Measurements from ENCODE around the gene ATXN7L2. TPM values are rescaled to one million over a fixed set of nuclear protein-coding genes. Genes with fewer than 3 reads are reported as not detected.

ATXN7L2 gene
- total RNA-seq, 1 experiment from 2014 or later: 17.3 TPM

GRCh38 chr1:109479901-109480300 is 3.8 kb upstream of the ATXN7L2 start:
- DNase-seq: no peak
- no CpG with 5 or more reads among the region's 3 CpGs for WGBS (ENCODE audit: extremely low coverage, insufficient read length, low lambda C conversion rate)
- H3K4me1 ChIP-seq (ENCODE audit: insufficient read depth, low read length): no peaks in the 10 kb centered on the region

More at GRCh38 chr1:109479901-109480300, 3.8 kb upstream of the ATXN7L2 start:
- Histone ChIP-seq H2BK5ac (ENCODE audit: insufficient read length, low read length) (no peak overlapping the region), H4K20me1 (ENCODE audit: control insufficient read depth, insufficient read depth, insufficient read length) (no peaks in the 10 kb centered on the region), H2AK5ac (ENCODE audit: insufficient read length, low read length) (no peak overlapping the region), H3K23me2 (ENCODE audit: insufficient read length, low read depth, low read length, poor library complexity, severe bottlenecking) (peaks cover 14% of the 10 kb centered on the region), H4K5ac (ENCODE audit: insufficient read length, low read depth, low read length) (no peak overlapping the region), H3K27ac (ENCODE audit: insufficient read length, low read depth, low read length) (no peak overlapping the region), H2BK20ac (ENCODE audit: low read depth, low read length, poor library complexity, severe bottlenecking) (no peak overlapping the region), H3K23ac (ENCODE audit: insufficient read length, low read depth, low read length) (no peak overlapping the region), H3K4ac (ENCODE audit: low read depth, low read length) (no peak overlapping the region), H3K79me1 (ENCODE audit: insufficient read depth, low read depth, low read length, poor library complexity, severe bottlenecking) (no peaks in the 10 kb centered on the region), H2BK12ac (ENCODE audit: insufficient read length, low read depth, low read length) (no peak overlapping the region), H3K14ac (ENCODE audit: insufficient read depth, low read length) (no peak overlapping the region; the same call in 1 of the 2 replicates), H3K27me3 (ENCODE audit: insufficient read depth, low read length) (no peaks in the 10 kb centered on the region), H3K56ac (ENCODE audit: insufficient read length, low read depth, low read length) (no peak overlapping the region), H2AFZ (ENCODE audit: low read length) (no peak overlapping the region), H2BK120ac (ENCODE audit: low read depth, low read length, poor library complexity, severe bottlenecking) (no peak overlapping the region), H3T11ph (ENCODE audit: low read length) (no peak overlapping the region), H4K8ac (replicated peaks; ENCODE audit: insufficient read length, low read depth, low read length) (no peak overlapping the region), H3K9ac (ENCODE audit: extremely low read depth, insufficient read length, low read length) (no peak overlapping the region), H3K79me2 (ENCODE audit: insufficient read depth, low read length) (no peaks in the 10 kb centered on the region), H3K9me3 (ENCODE audit: control insufficient read depth, low read depth, low read length) (no peaks in the 10 kb centered on the region), H4K91ac (ENCODE audit: insufficient read length, low read depth, low read length) (no peak overlapping the region), H3K18ac (ENCODE audit: insufficient read length, low read depth, low read length) (no peak overlapping the region), H3K4me2 (ENCODE audit: insufficient read depth, insufficient read length, low read length) (no peak overlapping the region), H2BK15ac (ENCODE audit: low read depth, low read length) (no peak overlapping the region)
- H3K4me1 Mint-ChIP-seq: peaks cover 19 to 20% of the 10 kb centered on the region in 2 experiments
- H3K27ac Mint-ChIP-seq: no peak overlapping the region
- H3K27me3 Mint-ChIP-seq (ENCODE audit: low read depth): peaks cover 36% of the 10 kb centered on the region
- no peaks in the 10 kb centered on the region; a peak in 1 of 7 replicates for H3K36me3 Mint-ChIP-seq (ENCODE audit: insufficient read depth in 1 of 3, low read depth in 3 of 3)
- H3K9me3 Mint-ChIP-seq: no peaks in the 10 kb centered on the region; a peak in 1 of 5 replicates
- H3K4me3 Mint-ChIP-seq: no peak overlapping the region
- no peak for TF ChIP-seq CTCF (conservative IDR thresholded peaks at IDR 0.05)

Measured in H9 (cell line).